GM18861 (cell line): ENCODE results near the gene KCTD15.

ENCODE experiments used
- ATAC-seq: cut with Tn5 transposase; IDR thresholded peaks from one replicate; pipeline ENCODE4 v1.9.1; 2021; ENCODE audit not compliant: unreplicated experiment

Gene KCTD15

DNA sequence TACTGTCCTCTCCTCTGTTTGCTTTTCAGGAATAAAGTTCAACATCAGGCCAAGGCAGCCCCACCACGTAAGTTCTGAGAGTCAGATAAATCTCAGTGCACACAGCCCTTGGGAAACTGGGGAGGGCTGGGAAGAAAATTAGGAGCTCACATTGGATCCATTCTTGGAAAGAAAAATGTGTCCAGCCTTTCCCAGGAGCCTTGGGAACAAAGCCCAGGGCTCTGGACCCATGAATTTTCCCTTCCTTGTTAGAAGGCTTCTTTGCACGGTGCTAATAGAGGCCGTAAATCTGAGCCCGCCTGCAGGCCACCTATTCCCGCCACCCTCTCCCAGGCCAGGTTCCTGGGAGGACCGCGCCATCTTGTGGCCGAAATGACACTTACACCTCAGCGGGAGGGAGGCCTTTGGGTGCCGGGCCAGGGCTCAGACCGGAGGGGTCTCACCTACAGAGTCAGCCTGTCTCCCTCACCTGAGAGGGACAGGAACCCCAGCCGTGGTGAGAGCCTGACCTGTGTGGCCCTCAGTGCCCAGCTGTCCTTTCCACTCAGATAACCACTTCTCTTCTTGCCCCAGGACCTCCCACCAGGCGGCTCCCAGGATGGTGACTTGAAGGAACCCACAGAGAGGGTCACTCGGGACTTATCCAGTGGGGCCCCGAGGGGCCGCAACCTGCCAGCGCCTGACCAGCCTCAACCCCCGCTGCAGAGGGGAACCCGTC lies 25.1 kb upstream of the KCTD15 start:
- no peak for ATAC-seq

DNA sequence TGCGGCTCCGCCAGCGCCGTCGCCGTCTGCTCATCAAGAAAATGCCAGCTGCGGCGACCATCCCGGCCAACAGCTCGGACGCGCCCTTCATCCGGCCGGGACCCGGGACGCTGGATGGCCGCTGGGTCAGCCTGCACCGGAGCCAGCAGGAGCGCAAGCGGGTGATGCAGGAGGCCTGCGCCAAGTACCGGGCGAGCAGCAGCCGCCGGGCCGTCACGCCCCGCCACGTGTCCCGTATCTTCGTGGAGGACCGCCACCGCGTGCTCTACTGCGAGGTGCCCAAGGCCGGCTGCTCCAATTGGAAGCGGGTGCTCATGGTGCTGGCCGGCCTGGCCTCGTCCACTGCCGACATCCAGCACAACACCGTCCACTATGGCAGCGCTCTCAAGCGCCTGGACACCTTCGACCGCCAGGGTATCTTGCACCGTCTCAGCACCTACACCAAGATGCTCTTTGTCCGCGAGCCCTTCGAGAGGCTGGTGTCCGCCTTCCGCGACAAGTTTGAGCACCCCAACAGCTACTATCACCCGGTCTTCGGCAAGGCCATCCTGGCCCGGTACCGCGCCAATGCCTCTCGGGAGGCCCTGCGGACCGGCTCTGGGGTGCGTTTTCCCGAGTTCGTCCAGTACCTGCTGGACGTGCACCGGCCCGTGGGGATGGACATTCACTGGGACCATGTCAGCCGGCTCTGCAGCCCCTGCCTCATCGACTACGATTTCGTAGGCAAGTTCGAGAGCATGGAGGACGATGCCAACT lies 24.4 kb upstream of the KCTD15 start:
- no peak for ATAC-seq

DNA sequence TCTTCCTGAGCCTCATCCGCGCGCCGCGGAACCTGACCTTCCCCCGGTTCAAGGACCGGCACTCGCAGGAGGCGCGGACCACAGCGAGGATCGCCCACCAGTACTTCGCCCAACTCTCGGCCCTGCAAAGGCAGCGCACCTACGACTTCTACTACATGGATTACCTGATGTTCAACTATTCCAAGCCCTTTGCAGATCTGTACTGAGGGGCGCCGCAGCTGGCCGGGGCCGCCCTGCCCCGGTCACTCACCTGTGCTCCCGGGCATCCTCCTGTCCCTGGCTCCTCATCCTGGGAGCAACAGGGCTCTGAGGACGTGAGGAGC lies 23.9 kb upstream of the KCTD15 start:
- no peak for ATAC-seq

DNA sequence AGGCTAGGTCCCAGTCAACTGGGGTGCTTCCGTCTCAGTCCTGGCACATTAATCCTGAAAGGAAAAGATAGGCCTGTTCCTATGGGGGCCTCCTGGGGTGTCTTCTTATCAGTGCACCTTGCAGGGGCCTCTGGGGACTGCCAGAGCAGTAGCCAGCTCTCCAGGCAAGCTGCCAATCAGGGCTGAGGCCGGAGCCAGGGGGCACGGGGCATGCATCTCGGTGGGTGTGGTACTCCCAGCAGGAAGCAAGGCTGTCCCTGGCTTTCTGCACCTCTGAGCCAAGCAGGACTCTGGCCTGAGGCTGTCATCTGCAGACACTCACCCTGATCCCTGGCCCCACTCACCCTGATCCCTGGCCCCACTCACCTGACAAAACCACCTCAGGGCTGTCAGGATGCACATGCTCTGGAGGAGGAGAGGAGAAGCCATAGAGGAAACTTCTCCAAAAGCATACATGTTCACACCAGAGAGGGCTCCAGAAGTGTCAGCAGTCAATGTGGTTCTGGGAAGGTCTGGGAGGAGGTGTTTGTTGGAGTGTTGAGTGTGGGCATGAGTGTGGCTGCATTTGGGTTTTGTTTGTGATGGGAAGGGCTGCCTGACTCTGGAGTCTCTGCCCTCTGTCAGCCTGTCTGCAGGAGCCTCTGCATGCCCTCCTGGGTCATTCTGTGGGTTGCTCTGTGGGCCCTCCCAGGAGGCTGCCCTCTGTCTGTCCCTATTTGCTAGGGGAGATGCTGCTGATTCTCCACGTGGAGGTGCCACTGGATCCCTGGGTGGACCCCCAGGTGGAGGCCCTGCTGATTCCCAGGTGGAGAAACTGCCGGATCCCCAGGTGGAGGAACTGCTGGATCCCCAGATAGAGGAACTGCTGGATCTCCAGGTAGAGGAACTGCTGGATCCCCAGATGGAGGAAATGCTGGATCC lies 22.7 kb upstream of the KCTD15 start:
- no peak for ATAC-seq

DNA sequence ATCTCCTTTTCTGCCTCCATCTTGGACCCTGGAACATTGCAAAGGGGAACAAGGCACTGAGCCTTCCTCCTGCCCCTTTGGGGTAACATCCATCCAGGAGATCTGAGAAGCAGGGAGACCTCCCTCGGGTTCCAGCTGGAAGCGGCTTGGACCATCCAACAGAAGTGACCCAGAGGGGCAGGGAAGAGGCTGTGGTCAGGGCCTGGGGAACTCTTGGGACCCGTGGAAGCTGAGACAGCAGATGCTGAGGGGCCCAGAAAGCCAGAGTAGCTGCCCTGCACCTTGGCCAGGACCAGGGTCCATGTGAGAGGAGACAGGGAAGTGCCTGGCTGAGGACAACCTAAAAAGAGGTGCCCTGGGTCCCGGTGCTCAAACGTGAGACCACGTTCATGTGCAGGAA lies 21.9 kb upstream of the KCTD15 start:
- ATAC-seq, result no peak

DNA sequence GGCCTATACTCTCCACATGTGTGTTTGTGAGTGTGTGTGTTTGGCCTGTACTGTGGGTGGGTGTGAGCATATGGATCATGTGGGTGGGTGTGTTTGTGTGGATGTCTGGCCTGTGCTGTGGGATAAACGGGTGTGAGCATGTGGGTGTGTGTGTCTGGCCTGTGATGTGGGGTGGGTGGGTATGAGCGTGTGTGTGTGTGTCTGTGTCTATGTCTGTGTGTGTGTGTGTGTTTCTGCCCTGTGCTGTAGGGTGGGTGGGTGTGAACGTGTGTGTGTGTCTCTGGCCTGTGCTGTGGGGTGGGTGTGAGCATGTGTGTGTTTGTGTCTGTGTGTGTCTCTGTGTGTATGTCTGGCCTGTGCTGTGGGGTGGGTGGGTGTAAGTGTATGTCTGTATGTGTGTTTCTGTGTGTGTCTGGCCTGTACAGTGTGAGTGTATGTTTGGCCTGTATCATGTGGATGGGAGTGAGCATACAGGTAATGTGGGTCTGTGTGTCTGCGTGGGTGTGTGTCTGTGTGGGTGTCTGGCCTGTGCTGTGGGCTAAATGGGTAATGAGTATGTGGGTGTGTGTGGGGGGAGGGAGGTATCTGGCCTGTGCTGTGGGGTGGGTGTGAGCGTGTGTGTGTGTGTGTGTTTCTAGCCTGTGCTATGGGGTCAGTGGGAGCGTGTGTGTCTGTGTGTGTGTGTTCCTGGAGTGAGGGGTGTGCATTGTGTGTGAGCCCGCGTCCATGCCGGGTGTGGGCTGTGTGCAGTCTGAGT lies 20.8 kb upstream of the KCTD15 start:
- ATAC-seq, result no peak

DNA sequence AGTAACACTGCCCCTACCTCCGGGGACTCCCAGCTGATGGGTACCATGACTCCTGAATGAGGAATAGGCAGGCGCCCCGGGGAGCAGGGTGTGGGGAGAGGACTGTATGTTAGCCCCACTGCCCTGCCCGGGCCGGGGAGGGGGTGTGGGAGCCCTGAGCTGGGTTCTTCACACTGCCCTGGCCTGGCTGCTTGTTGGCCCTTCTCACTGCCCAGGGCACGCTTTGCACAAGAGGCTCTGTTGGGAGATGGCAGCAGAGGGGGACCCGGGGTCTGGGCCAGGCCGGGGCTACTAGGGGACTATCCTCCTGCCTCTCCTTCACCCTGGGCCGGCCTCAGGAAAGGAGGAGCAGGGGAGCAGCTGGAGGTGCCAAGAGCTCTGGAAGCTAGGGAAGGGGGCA lies 19.3 kb upstream of the KCTD15 start:
- no peak for ATAC-seq

DNA sequence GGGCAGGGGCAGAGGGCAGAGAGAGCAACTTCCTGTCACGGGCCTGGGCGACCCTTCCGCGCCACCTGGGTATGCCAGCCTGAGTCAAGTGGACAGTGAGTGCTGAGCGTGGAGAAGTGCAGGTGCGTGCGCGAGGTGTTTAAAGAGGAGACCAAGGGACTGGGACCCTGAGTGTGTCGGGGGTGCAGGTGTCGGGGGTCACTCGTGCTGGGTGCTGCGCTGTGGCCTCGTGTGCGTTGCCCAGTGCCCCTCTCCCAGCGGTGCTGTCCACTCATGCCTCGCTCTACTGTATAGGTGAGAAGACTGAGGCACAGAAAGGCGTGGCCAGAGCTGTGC lies 18.9 kb upstream of the KCTD15 start:
- ATAC-seq, result no peak

DNA sequence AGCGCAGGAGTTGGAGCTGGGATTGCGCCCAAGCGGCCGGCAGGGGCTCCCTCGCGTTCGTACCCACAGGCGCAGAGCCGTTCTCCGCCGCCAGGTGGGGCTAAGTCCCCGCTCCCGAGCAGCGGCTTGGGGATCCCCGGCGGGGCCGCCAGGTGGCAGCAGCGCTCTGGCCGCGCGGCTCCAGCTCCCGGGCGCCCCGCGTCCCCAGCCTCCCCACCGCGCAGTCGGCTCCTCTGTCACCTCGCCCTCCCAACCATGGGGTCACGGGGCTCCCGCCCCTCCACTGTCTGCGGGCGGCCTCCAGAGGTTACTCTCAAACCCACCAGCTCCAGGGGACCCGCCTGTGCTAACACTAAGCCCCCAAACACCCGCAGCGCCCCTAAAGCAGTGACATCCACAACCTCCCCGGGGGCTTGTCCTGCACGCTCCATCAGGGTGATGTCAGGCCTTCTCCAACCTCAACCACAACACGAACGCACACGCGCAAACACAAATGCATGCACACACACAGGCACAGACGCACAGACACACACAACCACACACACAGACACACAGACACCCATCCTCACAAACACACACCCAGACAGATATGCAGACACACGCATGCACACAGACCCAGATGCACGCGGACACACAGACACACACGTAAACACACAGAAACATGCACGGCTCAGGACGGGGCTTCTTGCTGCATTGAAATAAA lies 18.4 kb upstream of the KCTD15 start:
- peak; percentile 72 for ATAC-seq

DNA sequence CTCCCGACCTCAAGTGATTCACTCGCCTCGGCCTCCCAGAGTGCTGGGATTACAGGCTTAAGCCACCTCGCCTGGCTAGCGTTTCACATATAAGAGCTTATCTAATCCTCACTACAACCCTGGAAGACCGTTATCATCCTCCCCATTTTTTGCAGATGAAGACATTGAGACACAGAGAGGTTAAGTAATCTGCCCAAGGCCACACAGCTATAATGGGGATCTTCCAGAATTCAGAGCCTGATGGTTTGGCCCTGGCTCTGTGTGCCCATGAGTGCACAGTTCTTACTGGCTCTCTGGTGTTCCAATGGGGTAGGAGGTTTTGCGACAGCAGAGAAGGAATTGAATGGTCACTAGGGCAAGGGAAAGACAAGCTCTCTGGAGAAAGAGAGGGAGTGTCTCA lies 16.8 kb upstream of the KCTD15 start:
- no peak for ATAC-seq

DNA sequence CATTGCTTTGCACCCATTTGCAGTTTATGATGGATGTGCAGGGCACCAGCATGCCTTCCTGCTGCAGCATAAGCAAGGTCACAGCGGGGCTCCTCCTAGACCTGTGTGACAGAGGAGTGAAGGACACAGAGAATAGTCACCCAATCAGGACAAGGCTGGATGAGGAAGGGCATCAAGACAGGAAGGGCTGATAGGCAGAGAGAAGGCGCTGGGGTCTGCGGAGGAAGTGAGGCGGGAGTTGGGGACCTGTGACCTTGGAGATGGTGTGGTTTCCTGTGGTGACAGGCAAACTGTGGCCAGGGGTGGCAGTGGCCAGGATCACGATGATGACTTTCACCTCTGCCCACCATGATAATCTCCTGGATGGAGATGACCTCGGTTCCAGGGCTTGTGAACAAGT lies 16.4 kb upstream of the KCTD15 start:
- ATAC-seq, result no peak

DNA sequence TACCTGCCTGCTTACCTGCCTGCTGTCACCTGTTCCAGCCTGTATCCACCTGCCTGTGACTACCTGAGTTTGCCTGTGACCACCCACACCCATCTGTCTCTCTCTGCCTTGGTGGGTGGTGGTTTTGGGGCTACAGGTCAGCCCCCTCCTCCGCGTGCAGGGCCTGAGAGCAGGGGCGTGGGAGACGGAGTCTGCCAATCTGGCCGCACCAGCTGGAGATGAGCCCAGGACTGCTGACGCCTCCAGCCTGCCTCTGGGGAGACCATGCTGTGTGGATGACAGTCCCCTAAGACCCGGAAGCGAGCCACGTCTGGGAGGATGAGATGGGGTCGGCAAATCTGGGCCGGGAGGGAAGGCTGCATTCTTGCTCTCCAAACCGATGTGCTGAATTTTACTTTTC lies 15.9 kb upstream of the KCTD15 start:
- ATAC-seq, result no peak

DNA sequence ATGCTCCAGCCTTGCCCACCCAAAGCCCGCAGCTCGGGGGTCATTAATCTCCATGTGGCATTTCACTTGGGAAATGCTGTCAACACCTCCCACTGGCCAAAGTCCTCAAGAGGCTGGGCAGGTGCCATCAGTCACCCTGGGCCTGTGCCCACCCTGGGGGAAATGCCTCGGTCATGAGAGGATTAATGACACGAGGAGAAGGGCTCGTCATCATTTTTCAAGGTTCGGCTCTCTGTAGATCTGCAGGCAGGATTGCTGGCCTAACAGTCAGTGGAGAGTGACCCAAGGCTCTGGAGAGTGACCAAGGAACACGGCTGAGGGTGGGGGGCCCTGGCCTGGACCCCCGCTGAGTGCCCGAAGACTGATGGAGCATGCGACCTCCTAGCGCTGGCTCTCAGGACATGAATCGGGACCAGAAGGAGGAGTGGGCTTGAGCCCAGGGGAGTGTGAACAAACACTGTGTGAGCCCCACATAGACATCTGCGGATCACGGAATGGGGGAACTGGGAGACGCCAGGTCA lies 15.2 kb upstream of the KCTD15 start:
- ATAC-seq, result no peak

DNA sequence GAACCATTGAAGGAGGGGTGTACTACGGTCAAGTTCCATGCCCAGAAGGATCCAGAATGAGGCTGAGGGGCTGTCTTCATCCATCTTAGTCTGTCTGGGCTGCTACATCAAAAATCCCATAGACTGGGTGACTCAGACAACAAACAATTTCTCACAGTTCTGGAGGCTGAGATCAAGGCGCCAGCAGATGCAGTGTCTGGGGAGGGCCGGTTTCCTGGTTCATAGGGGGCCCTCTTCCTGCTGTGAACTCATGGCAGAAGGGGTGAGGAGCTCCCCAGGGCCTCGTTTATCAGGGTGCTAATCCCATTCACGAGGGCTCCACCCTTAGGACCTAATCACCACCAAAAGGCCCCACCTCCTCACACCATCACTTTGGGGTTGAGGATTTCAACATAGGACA lies 14.7 kb upstream of the KCTD15 start:
- no peak for ATAC-seq

DNA sequence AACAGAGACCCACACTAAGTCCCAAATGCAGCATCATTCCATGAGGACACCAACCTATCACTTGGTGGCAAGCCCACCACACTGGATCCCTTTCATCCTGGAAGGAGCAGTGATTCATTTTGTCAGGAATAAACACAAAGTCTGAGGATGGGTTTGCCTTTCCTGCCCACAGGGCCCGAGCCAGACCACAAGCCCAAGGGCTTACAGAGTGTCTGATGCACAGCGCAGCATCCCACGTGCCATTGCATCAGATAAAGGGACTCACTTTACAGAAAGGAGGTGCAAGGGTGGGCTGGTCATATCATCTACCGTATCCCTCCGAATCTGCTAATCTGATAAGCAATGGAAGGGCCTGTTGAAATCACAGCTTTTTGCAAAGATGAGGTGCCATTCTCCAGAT lies 12.2 kb upstream of the KCTD15 start:
- ATAC-seq, result no peak

DNA sequence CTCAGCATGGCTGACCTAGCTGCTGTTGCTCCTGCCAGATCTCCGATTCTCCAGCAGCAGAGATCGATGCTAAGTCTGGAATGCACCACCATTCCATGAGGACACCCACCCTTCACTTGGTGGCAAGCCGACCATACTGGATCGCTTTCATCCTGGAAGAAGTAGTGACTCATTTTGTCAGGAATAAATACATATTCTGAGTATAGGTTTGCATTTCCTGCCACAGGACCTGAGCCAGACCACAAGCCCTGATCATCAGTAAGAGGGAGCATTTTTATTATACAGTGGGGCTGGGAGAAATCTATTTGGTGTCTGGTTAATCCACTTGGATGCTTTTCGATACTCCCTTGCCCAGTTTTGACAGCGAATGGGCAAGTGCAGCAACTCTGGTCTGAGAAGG lies 10.9 kb upstream of the KCTD15 start:
- no peak for ATAC-seq

DNA sequence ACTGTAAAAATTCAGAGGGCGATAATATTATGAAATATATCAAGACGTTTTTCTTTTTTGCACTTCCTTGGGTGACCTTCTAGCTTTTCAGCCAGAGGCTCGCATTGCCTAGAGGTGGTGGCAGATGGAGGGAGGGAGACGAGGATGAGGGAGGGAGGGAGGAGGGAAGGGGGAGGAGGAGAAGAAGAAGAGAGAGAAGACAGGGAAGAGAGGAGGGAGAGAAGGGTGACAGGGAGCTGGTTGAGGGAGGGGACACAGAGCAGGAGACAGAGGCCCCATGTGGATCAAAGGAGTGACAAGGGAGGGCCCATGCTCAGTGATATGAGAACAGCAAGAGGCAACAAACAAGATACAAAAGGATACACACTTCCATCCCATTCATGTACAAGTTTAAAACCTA lies 8.0 kb upstream of the KCTD15 start:
- no peak for ATAC-seq

DNA sequence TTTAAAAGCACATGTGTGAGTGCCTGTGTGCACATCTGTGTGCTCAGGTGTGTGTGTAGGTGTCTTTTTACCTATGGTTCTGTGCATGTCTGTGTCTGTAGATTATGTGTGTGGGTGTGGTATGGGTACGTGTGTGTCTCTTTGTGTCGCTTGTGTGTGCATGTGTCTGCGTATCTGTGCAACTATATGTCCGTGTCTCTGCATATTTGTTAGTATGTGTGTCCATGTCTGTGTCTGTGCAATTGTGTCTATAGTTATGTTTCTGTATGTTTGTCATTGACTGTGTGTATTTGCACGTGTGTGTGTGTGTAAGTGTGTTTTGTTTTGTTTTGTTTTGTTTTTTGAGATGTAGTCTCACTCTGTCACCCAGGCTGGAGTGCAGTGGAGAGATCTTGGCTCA lies 7.3 kb upstream of the KCTD15 start:
- no peak for ATAC-seq

DNA sequence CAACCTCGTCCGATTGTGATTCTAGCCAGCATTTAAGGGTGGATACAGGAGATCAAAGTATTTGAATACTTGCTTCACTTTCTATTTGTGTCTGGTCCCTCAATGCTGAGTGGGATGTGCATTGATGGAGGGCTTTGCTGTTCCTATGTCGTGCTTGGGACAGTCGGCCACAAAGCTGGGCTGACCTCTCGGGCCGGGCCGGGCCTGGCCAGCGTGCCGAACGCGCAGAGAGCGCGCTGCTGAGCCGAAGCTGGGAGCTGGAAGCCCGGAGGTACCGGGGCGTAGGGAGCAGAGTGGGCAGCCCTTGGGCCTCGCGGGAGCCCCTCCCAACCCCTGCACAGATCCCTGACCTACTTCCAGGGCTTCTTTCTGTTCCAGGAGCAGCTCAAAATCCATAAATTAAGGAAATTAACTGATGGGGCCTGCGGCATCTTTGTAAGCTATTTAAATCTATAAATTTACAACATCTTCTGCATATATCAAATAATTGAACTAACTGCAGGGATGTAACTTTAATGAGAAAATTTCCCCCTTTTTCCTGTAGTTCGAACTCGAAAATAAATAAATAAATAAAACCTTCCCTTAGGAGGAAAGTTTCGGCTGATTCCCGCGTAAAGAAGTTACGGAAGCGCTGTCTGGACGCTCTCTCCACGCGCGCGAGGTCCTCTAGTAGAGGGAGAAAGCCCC lies 1.8 kb upstream of the KCTD15 start:
- no peak for ATAC-seq
